Dendritic cell treated with granulocyte-macrophage colony-stimulating factor and Interleukin-4, amounts not matched to agents 40 ng/mL and 50 ng/mL, for 4 days (primary cell): ENCODE data around the gene ATP5F1B.
A peak's percentile ranks its signal among the peaks of the same experiment; 100 is the strongest.

ENCODE experiments used
- H3K27ac Mint-ChIP-seq: one replicate; pipeline ENCODE4 v1.8.0; 2022; ENCODE audit warnings: mild to moderate bottlenecking, mixed read lengths
- H3K27me3 Mint-ChIP-seq: one replicate; pipeline ENCODE4 v1.8.0; 2022; ENCODE audit warnings: mild to moderate bottlenecking, mixed read lengths
- H3K36me3 Mint-ChIP-seq: one replicate; pipeline ENCODE4 v1.8.0; 2022; ENCODE audit warnings: low read depth, mixed read lengths
- H3K4me1 Mint-ChIP-seq: one replicate; pipeline ENCODE4 v1.8.0; 2022; ENCODE audit warnings: low read depth, mixed read lengths
- H3K4me3 Mint-ChIP-seq: one replicate; pipeline ENCODE4 v1.8.0; 2022; ENCODE audit warnings: mild to moderate bottlenecking, moderate library complexity, mixed read lengths
- H3K9me3 Mint-ChIP-seq: one replicate; pipeline ENCODE4 v1.8.0; 2022; ENCODE audit warnings: mixed read lengths
- intact Hi-C: fragments of 100-400 bp; cut with micrococcal nuclease; formaldehyde crosslinking; loops from one replicate; pipeline ENCODE4 v1.15.0; 2022

The ATP5F1B gene

DNA sequence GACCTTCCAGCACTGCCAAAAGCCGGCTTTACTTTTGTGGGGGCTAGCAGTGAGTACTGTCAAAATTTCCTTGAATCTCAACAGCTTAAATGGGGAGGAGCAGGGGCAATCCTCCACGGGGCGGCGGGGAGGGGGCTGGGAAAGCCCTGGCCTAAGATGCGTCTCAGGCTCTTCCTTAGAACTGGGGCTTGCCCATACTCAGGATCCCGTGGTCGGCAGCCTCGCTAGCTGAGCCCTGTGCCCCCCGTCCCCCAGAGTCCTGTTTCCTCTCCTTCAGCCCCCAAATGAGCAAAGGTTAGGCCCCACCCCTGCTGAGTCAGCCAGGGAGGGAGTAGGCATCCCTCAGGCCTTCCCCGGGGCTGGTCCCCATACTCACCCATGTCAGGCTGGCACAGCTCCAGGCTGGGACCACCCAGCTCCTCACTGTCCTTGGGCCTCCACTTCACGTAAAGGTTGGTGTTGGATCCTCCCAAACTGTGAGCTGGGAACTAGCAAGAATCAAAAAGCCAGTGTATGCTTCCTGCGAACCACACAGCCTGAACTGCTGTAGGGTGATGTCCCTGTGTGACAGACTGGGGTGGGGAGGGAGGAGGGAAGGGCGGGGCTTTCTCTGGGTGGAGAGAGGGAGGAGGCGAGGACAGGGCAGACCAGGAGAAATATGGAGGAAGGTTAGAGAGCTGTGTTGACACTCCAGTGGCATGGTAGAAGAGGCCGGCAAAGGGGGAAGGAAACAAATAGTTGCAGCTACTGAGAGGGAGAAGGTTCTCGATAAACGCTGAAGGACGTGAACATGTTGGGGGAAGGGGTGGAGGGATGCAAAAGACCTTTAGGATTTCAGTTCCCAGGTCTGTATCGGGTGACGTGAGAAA lies 9.7 kb downstream of the ATP5F1B start:
- intact Hi-C loops = loop anchor here (5.0 to 10.0 kb wide), 3 partner anchors 51 to 449 kb away; partner anchors contain the start of genes NAB2 and PTGES3
- Mint-ChIP-seq H3K36me3 (peaks cover 64% of the 10 kb centered on the region), H3K4me1 (peaks cover 80% of the 10 kb centered on the region), H3K27me3 (no peaks in the 10 kb centered on the region), H3K27ac (peak overlapping the region; percentile 90), H3K4me3 (peak overlapping the region; percentile 97), H3K9me3 (no peaks in the 10 kb centered on the region)

DNA sequence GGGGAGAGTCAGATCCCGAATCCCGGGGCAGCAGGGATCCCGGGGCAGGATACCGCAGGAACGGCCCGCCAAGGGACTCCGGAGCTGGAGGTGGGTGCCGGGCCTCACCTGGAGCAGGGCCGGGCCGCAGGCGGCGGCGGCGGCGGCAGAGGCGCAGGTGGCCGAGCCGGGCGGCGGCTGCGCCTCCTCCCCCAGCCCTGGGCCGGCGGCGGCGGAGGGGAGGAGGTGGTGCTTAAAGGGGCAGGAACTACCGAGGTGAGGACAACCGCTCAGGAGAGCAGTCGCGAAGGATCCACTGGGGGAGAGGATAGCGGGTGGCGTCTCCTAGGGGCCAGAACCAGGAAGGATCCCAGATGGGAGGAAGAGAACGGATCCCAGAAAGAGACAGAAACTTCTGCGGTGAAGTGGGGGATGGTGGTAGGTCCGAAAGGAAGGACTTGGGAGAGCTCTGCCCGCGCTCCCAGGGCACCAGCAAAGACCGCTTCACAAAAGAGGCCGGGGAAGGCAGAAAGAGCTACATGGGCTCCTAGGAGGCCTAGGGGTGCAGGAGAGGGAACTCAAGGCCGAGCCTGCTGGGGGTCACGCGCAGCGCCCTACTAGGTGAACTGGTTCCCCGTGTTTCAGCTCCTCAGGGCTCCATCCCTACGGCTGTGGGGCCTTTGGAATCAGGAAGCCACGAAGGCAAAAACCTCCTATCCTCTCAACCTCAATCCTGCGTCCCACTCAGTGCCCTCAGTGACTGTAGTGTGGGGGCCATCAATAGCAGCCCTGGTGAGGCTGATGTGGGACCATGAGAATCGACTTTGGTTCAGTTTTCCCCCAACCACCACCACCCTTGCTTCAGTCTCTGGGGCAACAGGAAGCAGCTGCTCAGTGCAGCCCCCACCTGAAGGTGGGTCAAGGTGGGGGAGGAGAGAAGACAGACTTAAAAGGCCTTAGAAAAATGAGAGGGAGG lies 10.7 kb downstream of the ATP5F1B start:
- no peaks in the 10 kb centered on the region for H3K9me3 Mint-ChIP-seq
- no peaks in the 10 kb centered on the region for H3K27me3 Mint-ChIP-seq
- intact Hi-C loops = loop anchor here (5.0 to 10.0 kb wide), 3 partner anchors 52 to 450 kb away; partner anchors contain the start of genes NAB2 and PTGES3
- H3K4me3 Mint-ChIP-seq = peak overlapping the region; percentile 97
- peak overlapping the region; percentile 90 for H3K27ac Mint-ChIP-seq
- peaks cover 63% of the 10 kb centered on the region for H3K36me3 Mint-ChIP-seq
- peaks cover 89% of the 10 kb centered on the region for H3K4me1 Mint-ChIP-seq

DNA sequence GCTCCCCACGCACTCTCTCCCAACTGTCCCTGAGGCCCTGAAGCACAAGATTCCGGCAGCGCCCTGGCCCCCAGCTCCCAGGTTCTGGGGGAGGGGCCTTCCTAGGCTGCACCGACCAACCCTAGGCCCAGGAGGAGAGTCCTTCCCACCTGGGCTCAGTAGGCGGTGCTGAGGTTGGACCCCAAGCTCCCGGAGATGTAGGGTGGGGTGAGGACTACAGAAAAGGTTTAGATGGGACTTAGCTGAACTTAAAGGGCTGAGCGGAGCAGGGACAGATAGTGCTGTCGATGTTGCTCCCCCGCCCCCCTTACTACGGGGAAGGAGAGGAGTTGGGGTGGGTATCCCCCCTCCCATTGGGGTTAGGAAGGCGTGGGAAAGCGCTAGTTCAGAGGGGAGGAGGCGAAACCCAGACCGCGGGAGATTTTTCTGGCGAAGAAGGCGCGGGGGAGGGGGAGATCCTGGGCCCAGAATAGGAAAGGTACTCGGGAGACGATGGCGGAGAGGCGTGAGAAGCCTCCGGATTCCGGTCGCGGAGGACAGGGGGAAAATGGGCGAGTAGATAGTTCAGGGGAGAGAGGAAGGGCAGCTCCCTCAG lies 11.4 kb downstream of the ATP5F1B start:
- peak overlapping the region; percentile 97 for H3K4me3 Mint-ChIP-seq
- no peaks in the 10 kb centered on the region for H3K9me3 Mint-ChIP-seq
- peaks cover 63% of the 10 kb centered on the region for H3K36me3 Mint-ChIP-seq
- no peaks in the 10 kb centered on the region for H3K27me3 Mint-ChIP-seq
- H3K4me1 Mint-ChIP-seq = peaks cover 84% of the 10 kb centered on the region
- H3K27ac Mint-ChIP-seq = peak overlapping the region; percentile 90
- intact Hi-C loops = loop anchor here (10.0 kb wide), 1 partner anchor 450 kb away; the partner anchor contains the start of gene NAB2

DNA sequence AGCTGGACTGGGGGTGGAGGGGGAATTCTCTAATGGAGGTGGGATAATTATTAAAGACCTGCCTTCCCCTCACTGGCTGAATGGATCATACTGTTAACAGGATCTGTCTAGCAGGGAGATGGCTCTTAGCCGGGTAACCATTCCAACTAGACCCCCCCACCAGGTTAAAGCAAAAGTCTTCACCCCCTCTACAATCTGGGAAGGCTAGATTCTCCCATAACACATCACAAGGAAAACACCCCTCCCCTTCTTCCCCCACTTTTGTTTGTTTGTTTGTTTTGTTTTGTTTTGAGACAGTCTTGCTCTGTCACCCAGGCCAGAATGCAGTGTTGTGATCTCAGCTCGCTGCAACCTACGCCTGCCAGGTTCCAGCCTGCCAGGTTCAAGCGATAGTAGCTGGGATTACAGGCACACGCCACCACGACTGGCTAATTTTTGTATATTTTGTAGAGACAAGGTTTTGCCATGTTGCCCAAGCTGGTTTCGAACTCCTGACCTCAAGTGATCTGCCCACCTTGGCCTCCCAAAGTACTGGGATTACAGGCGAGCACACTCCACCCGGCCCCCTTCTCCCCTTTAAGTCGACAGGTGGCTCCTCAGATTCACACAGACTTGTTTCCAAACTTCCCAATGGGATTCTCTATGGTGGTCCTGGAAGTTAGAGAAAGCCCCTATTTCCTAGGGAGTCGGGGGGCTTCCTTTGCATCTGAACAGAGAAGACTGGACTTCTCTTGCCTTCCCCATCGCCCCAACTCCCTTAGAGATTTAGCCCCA lies 12.1 kb downstream of the ATP5F1B start:
- Mint-ChIP-seq H3K9me3 (no peaks in the 10 kb centered on the region), H3K4me1 (peaks cover 82% of the 10 kb centered on the region), H3K27ac (peak overlapping the region; percentile 90), H3K36me3 (peaks cover 63% of the 10 kb centered on the region), H3K4me3 (peak overlapping the region; percentile 97), H3K27me3 (no peaks in the 10 kb centered on the region)
- intact Hi-C loops = loop anchor here (10.0 kb wide), 1 partner anchor 451 kb away; the partner anchor contains the start of gene NAB2

GRCh38 chr12:56632701-56633467 lies 12.9 kb downstream of the ATP5F1B start:
- Mint-ChIP-seq H3K36me3 (peaks cover 60% of the 10 kb centered on the region), H3K27me3 (no peaks in the 10 kb centered on the region), H3K9me3 (no peaks in the 10 kb centered on the region), H3K27ac (peak overlapping the region; percentile 90), H3K4me3 (peak overlapping the region; percentile 97), H3K4me1 (peaks cover 82% of the 10 kb centered on the region)
- intact Hi-C loops = loop anchor here (10.0 kb wide), 1 partner anchor 452 kb away; the partner anchor contains the start of gene NAB2

DNA sequence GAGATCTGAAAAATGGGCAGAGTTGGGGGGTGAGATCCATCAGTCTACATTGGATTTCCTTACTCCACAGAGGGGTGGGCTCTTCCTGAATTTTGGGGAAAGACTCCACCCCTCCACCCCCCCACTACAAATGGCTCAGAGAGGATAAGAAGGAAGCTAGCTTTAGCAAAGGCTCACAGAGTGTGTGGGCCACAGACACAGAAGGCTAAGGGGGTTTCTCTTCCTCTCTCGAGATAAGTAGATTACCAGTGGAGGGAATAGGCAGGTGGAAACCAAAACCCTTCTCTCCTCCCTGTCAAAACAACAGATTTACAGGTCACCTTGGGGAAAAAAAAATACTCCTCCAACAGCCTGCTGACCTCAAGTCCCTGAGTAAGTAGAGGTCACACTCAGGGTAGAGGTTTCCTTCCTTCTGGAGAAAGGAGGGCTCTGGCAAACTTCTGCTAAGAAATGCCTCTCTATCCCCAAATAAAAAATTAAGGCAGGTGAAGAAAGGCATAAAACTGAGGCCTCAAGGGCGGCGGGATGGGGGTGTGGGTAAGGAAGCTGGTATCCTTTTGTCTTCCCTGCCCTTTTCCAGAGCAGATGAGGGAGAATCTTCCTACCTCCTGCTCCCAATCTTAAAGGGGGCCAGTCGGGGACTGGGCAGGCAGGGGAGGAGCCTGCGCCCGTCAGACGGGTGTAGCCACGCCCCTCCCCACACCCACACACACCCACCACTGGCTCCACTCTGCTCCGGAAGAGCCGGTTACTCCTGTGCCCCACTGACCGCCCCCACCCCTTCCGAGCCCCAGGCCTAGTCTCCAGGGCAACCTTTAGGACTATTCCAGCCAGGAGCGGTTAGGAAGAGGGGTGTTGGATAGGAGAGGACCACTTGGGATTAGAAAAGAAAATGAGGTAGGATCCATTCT lies 13.7 kb downstream of the ATP5F1B start:
- Mint-ChIP-seq H3K27ac (peak overlapping the region; percentile 90), H3K4me3 (peak overlapping the region; percentile 97), H3K36me3 (peaks cover 60% of the 10 kb centered on the region), H3K4me1 (peaks cover 81% of the 10 kb centered on the region), H3K9me3 (no peaks in the 10 kb centered on the region), H3K27me3 (no peaks in the 10 kb centered on the region)
- intact Hi-C loops = loop anchor here (10.0 kb wide), 1 partner anchor 453 kb away; the partner anchor contains the start of gene NAB2

GRCh38 chr12:56630180-56630632 lies 15.6 kb downstream of the ATP5F1B start, which contains the start of gene BAZ2A:
BAZ2A (minus strand) TSS chr12:56630326; CDS start chr12:56617530, 12,796 bp downstream.
- Mint-ChIP-seq H3K27ac (peak within 1 kb of the TSS; percentile 90), H3K4me1 (peaks cover 65% of the 10 kb centered on the region), H3K27me3 (no peaks in the 10 kb centered on the region), H3K4me3 (peak within 1 kb of the TSS; percentile 86), H3K9me3 (no peaks in the 10 kb centered on the region), H3K36me3 (peaks cover 69% of the 10 kb centered on the region)
- intact Hi-C loops = loop anchor here (10.0 kb wide), 1 partner anchor 455 kb away; the partner anchor contains the start of gene NAB2

DNA sequence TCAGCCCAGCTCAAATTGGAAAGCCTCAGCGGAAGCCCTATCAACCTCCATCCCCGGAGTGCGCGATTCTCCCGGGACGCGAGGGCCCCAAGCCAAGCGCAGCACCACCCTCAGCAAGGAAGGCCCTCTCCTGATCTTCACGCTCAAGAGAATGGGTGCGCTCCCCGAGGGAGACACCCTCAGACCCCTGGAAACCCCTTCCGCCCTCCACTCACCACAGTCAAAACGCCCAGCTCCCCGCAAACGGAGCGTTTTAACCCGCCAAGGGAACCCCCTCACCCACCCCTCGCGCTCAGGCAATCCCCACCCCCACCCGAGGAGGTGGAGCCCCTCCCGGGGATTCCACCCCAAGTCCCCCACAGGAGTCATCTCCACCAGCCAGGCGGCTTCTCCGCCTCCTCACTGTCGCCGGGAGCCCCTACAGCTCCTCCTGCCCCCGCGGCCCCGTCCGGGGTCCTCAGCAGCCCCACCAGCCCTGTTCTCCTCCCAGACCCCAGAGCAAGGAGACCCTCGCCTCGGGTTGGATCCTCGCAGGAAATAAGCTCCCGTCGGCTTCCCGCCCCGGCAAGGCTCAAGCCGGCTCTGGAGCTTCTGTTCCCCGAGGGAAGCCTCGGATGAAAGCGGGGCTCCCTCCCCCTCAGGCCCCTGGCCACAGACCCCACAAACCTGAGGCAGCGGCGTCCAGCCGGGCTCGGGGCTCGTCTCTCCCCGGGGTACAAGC lies 16.2 kb downstream of the ATP5F1B start:
- H3K27me3 Mint-ChIP-seq = no peaks in the 10 kb centered on the region
- intact Hi-C loops = loop anchor here (10.0 kb wide), 1 partner anchor 455 kb away; the partner anchor contains the start of gene NAB2
- H3K36me3 Mint-ChIP-seq = peaks cover 67% of the 10 kb centered on the region
- H3K4me1 Mint-ChIP-seq = peaks cover 63% of the 10 kb centered on the region
- H3K4me3 Mint-ChIP-seq = peak overlapping the region; percentile 86
- H3K27ac Mint-ChIP-seq = peak overlapping the region; percentile 90
- no peaks in the 10 kb centered on the region for H3K9me3 Mint-ChIP-seq

GRCh38 chr12:56628671-56629458 lies 16.9 kb downstream of the ATP5F1B start:
- no peaks in the 10 kb centered on the region for H3K9me3 Mint-ChIP-seq
- no peaks in the 10 kb centered on the region for H3K27me3 Mint-ChIP-seq
- peaks cover 67% of the 10 kb centered on the region for H3K36me3 Mint-ChIP-seq
- peaks cover 63% of the 10 kb centered on the region for H3K4me1 Mint-ChIP-seq
- H3K4me3 Mint-ChIP-seq = peak overlapping the region; percentile 86
- H3K27ac Mint-ChIP-seq = peak overlapping the region; percentile 90
- intact Hi-C loops = no loop called here

- intact Hi-C loops = no loop called here
- Mint-ChIP-seq H3K27ac (no peak overlapping the region), H3K4me1 (peaks cover 48% of the 10 kb centered on the region), H3K36me3 (peaks cover 84% of the 10 kb centered on the region), H3K9me3 (no peaks in the 10 kb centered on the region), H3K27me3 (no peaks in the 10 kb centered on the region), H3K4me3 (no peak overlapping the region)
Observed at GRCh38 chr12:56626701-56627100, 19.1 kb downstream of the ATP5F1B start.
